ENCODE data around the gene CHRNA1. TPM values are rescaled to one million over a fixed set of nuclear protein-coding genes. Genes with fewer than 3 reads are reported as not detected.

Gene CHRNA1
- total RNA-seq, 1 experiment from 2014 or later: not detected

DNA sequence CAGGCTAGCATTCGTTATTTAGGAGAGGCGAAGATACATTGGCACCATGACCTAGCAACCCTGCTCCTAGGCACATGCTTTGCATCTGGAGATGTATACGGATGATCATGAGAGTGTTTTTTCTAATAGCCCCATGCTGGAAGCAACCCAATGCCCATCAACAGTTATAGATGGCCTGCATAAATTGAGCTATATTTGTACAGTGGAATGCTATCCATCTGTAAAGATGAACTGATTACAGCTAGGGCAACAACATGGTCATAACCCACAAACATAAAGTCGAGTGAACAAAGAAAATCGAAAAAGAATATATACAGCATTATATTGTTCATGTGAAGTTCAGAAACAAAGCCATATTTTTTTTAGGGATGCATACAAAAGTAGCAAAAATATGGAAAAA, 20.6 kb upstream of the CHRNA1 start:
- CTCF ChIA-PET: no interaction called here

DNA sequence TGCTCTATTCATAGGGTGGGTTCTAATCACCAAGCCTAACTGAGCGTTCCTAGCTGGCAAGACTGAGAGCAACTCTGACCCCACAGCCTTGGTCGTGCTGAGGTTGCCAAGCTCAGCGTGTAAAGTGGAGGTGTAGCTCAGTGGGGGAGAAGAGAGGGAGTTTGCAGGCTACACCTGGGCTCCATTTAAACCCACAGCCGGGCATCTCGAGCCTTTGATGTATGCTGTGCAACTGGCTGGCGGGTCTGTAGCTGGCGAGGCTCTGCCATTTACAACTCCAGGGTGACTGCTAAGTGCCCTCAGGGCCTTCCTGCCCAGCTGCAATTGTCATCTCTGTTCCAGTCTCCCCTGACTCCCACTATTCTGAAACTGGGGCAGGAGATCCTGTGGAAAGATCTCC, 20.0 kb upstream of the CHRNA1 start:
- TF ChIP-seq, protein P1, sequence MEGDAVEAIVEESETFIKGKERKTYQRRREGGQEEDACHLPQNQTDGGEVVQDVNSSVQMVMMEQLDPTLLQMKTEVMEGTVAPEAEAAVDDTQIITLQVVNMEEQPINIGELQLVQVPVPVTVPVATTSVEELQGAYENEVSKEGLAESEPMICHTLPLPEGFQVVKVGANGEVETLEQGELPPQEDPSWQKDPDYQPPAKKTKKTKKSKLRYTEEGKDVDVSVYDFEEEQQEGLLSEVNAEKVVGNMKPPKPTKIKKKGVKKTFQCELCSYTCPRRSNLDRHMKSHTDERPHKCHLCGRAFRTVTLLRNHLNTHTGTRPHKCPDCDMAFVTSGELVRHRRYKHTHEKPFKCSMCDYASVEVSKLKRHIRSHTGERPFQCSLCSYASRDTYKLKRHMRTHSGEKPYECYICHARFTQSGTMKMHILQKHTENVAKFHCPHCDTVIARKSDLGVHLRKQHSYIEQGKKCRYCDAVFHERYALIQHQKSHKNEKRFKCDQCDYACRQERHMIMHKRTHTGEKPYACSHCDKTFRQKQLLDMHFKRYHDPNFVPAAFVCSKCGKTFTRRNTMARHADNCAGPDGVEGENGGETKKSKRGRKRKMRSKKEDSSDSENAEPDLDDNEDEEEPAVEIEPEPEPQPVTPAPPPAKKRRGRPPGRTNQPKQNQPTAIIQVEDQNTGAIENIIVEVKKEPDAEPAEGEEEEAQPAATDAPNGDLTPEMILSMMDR (IDR thresholded peaks at IDR 0.05; ENCODE audit: insufficient read depth in 1 of 2, low read depth in 1 of 2, low read length in 1 of 2, severe bottlenecking in 1 of 2, unreplicated experiment in 1 of 2): no peak
- Mint-ChIP-seq H3K36me3 (ENCODE audit: insufficient read depth, unreplicated experiment) (no peaks in the 10 kb centered on the region), H3K4me3 (ENCODE audit: unreplicated experiment) (no peak overlapping the region), H3K9me3 (ENCODE audit: unreplicated experiment) (no peaks in the 10 kb centered on the region), H3K4me1 (ENCODE audit: low read depth, unreplicated experiment) (no peaks in the 10 kb centered on the region), H3K27ac (ENCODE audit: unreplicated experiment) (no peak overlapping the region), H3K27me3 (ENCODE audit: insufficient read depth, unreplicated experiment) (no peaks in the 10 kb centered on the region)
- CTCF ChIA-PET: no interaction called here
- Histone ChIP-seq H3K4me3 (ENCODE audit: low read depth, low read length) (no peak overlapping the region), H3K27me3 (replicated peaks; ENCODE audit: control insufficient read depth, insufficient read depth, low read length) (no peaks in the 10 kb centered on the region), H3K4me1 (no peaks in the 10 kb centered on the region), H3K9me3 (no peaks in the 10 kb centered on the region), H3K36me3 (ENCODE audit: control insufficient read depth, insufficient read depth, low read length) (no peaks in the 10 kb centered on the region)
- no TSS peak for BruUV-seq (replicated peaks)
- intact Hi-C loops (cut with micrococcal nuclease; ENCODE audit: unreplicated experiment): no loop called here
- POLR2A ChIA-PET: no interaction called here
- DNase-seq: no peak

More for the DNA sequence above, 20.6 kb upstream of the CHRNA1 start:
- TF ChIP-seq, protein P1 (IDR thresholded peaks at IDR 0.05; ENCODE audit: insufficient read depth in 1 of 2, low read depth in 1 of 2, low read length in 1 of 2, severe bottlenecking in 1 of 2, unreplicated experiment in 1 of 2): no peak
- POLR2A ChIA-PET: no interaction called here
- DNase-seq: no peak
- Mint-ChIP-seq H3K36me3 (ENCODE audit: insufficient read depth, unreplicated experiment) (no peaks in the 10 kb centered on the region), H3K27me3 (ENCODE audit: insufficient read depth, unreplicated experiment) (no peaks in the 10 kb centered on the region), H3K4me3 (ENCODE audit: unreplicated experiment) (no peak overlapping the region), H3K27ac (ENCODE audit: unreplicated experiment) (no peak overlapping the region), H3K4me1 (ENCODE audit: low read depth, unreplicated experiment) (no peaks in the 10 kb centered on the region), H3K9me3 (ENCODE audit: unreplicated experiment) (no peaks in the 10 kb centered on the region)
- H3K36me3 ChIP-seq (ENCODE audit: control insufficient read depth, insufficient read depth, low read length): no peaks in the 10 kb centered on the region
- no peaks in the 10 kb centered on the region for H3K9me3 ChIP-seq
- intact Hi-C loops (cut with micrococcal nuclease; ENCODE audit: unreplicated experiment): no loop called here
- H3K4me1 ChIP-seq: no peaks in the 10 kb centered on the region
- no peak overlapping the region for H3K4me3 ChIP-seq (ENCODE audit: low read depth, low read length)
- BruUV-seq (replicated peaks): no TSS peak
- H3K27me3 ChIP-seq (replicated peaks; ENCODE audit: control insufficient read depth, insufficient read depth, low read length): no peaks in the 10 kb centered on the region

DNA sequence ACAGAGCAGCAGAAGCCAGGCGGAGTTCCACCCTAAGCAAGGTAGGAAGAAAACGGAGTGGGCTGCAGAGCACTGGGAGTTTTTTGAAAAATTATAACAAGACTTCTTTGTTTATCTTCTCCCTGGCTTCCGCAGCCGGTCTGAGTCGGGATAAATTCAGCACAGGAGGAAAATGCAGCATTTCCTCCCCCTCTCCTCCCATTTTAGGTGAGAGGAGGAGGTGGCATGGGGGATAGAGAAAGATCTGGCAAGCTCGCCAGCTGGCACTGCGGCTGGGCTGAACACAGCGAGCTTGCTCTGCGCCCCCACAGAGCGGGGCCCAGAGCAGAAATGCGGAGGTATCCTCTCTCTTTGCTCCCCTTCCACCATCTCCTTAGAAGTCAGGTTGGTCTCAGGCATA, 17.7 kb upstream of the CHRNA1 start:
- TF ChIP-seq, protein P1 (IDR thresholded peaks at IDR 0.05; ENCODE audit: insufficient read depth in 1 of 2, low read depth in 1 of 2, low read length in 1 of 2, severe bottlenecking in 1 of 2, unreplicated experiment in 1 of 2): no peak
- H3K27me3 Mint-ChIP-seq (ENCODE audit: insufficient read depth, unreplicated experiment): peaks cover 4% of the 10 kb centered on the region
- intact Hi-C loops (cut with micrococcal nuclease; ENCODE audit: unreplicated experiment): no loop called here
- no peaks in the 10 kb centered on the region for H3K4me1 Mint-ChIP-seq (ENCODE audit: low read depth, unreplicated experiment)
- H3K4me1 ChIP-seq: no peaks in the 10 kb centered on the region
- H3K36me3 ChIP-seq (ENCODE audit: control insufficient read depth, insufficient read depth, low read length): no peaks in the 10 kb centered on the region
- H3K4me3 Mint-ChIP-seq (ENCODE audit: unreplicated experiment): no peak overlapping the region
- H3K9me3 ChIP-seq: no peaks in the 10 kb centered on the region
- DNase-seq: no peak
- H3K27ac Mint-ChIP-seq (ENCODE audit: unreplicated experiment): no peak overlapping the region
- no peak overlapping the region for H3K4me3 ChIP-seq (ENCODE audit: low read depth, low read length)
- H3K9me3 Mint-ChIP-seq (ENCODE audit: unreplicated experiment): no peaks in the 10 kb centered on the region
- POLR2A ChIA-PET: no interaction called here
- H3K36me3 Mint-ChIP-seq (ENCODE audit: insufficient read depth, unreplicated experiment): no peaks in the 10 kb centered on the region
- CTCF ChIA-PET: no interaction called here
- no TSS peak for BruUV-seq (replicated peaks)
- H3K27me3 ChIP-seq (replicated peaks; ENCODE audit: control insufficient read depth, insufficient read depth, low read length): no peaks in the 10 kb centered on the region
